HEK293T (cell line): Measurements from ENCODE around the gene UBASH3A.

Experiments used
- CTCF ChIA-PET: fragments of 350-600 bp; formaldehyde crosslinking; extraction: SDS; loops from one replicate; lab custom pipeline; 2021; ENCODE audit warnings: antibody characterized with exemption, inconsistent platforms; lab: Yijun Ruan, JAX
- POLR2A ChIA-PET: fragments of 350-600 bp; formaldehyde crosslinking; extraction: SDS; loops from one replicate; lab custom pipeline; 2020; ENCODE audit warnings: antibody characterized with exemption, inconsistent platforms; lab: Yijun Ruan, JAX
- DNase-seq: peaks from one replicate; pipeline ENCODE4 v3.0.0; 2012; ENCODE audit warnings: mixed read lengths; ENCODE audit errors: extremely low spot score
- ARNT ChIP-seq: fragments of 450-650 bp; IDR thresholded peaks from 2 replicates; pipeline ENCODE4 v1.6.1; 2017; ENCODE audit warnings: mild to moderate bottlenecking
- BHLHE40 ChIP-seq: fragments of 450-650 bp; IDR thresholded peaks from 2 replicates; pipeline ENCODE4 v1.6.1; 2016; ENCODE audit warnings: mild to moderate bottlenecking, moderate library complexity, borderline replicate concordance
- CTBP1 ChIP-seq: fragments of 450-650 bp; IDR thresholded peaks from 2 replicates; pipeline ENCODE4 v1.6.1; 2016; ENCODE audit warnings: borderline replicate concordance
- ELF4 ChIP-seq: fragments of 450-650 bp; IDR thresholded peaks from 2 replicates; pipeline ENCODE4 v1.6.1; 2017; ENCODE audit warnings: antibody characterized with exemption
- FOXA1 ChIP-seq: fragments of 450-650 bp; IDR thresholded peaks from 2 replicates; pipeline ENCODE4 v1.6.1; 2016; ENCODE audit warnings: mild to moderate bottlenecking
- FOXK2 ChIP-seq: fragments of 450-650 bp; IDR thresholded peaks from 2 replicates; pipeline ENCODE4 v1.6.1; 2016; ENCODE audit warnings: mild to moderate bottlenecking
- FOXM1 ChIP-seq: fragments of 450-650 bp; IDR thresholded peaks from 2 replicates; pipeline ENCODE4 v1.6.1; 2017; ENCODE audit warnings: mild to moderate bottlenecking, borderline replicate concordance
- HDGF ChIP-seq: fragments of 450-650 bp; IDR thresholded peaks from 2 replicates; pipeline ENCODE4 v1.6.1; 2017; ENCODE audit warnings: antibody characterized with exemption, borderline replicate concordance
- L3MBTL2 ChIP-seq: fragments of 450-650 bp; conservative IDR thresholded peaks from 2 replicates; pipeline ENCODE4 v1.6.1; 2016; ENCODE audit warnings: mild to moderate bottlenecking
- LEF1 ChIP-seq: fragments of 450-650 bp; IDR thresholded peaks from 2 replicates; pipeline ENCODE4 v1.6.1; 2017; ENCODE audit warnings: mild to moderate bottlenecking, borderline replicate concordance
- NFRKB ChIP-seq: fragments of 450-650 bp; IDR thresholded peaks from 2 replicates; pipeline ENCODE4 v1.6.1; 2016; ENCODE audit warnings: mild to moderate bottlenecking, moderate library complexity
- PKNOX1 ChIP-seq: fragments of 450-650 bp; IDR thresholded peaks from 2 replicates; pipeline ENCODE4 v1.6.1; 2016
- SP1 ChIP-seq: fragments of 450-650 bp; IDR thresholded peaks from 2 replicates; pipeline ENCODE4 v1.6.1; 2017
- SUZ12 ChIP-seq: fragments of 450-650 bp; IDR thresholded peaks from 2 replicates; pipeline ENCODE4 v1.6.1; 2016; ENCODE audit warnings: mild to moderate bottlenecking
- TARDBP ChIP-seq: fragments of 450-650 bp; IDR thresholded peaks from 2 replicates; pipeline ENCODE4 v1.6.1; 2016
- ZNF384 ChIP-seq: fragments of 450-650 bp; IDR thresholded peaks from 2 replicates; pipeline ENCODE4 v1.6.1; 2016

The UBASH3A gene

GRCh38 chr21:42403611-42404231 lies at the start of gene UBASH3A:
TSS of gene UBASH3A (plus strand) at chr21:42403902. CDS start at chr21:42403946, 44 bp downstream.
- no peak for TF ChIP-seq FOXK2
- TF ChIP-seq ELF4: no peak
- ChIA-PET CTCF (no interaction called here), POLR2A (no interaction called here)
- no peak for DNase-seq

GRCh38 chr21:42356046-42356445 lies 47.7 kb upstream of the UBASH3A start:
- ChIA-PET CTCF (no interaction called here), POLR2A (no interaction called here)
- DNase-seq: no peak
- no peak for TF ChIP-seq BHLHE40
- TF ChIP-seq SP1: no peak
- TF ChIP-seq ZNF384: no peak
- TF ChIP-seq HDGF: no peak
- TF ChIP-seq FOXK2: no peak

- POLR2A ChIA-PET: no interaction called here
- no peak for DNase-seq
- TF ChIP-seq ZNF384: no peak
- CTCF ChIA-PET: no interaction called here
Observed at GRCh38 chr21:42356650-42357049, 47.1 kb upstream of the UBASH3A start.

- TF ChIP-seq SP1 (no peak), SUZ12 (no peak), FOXM1 (no peak), BHLHE40 (no peak), PKNOX1 (no peak), TARDBP (no peak), HDGF (no peak), FOXK2 (no peak), ARNT (no peak), ZNF384 (no peak), L3MBTL2 (no peak), NFRKB (no peak)
- no peak for DNase-seq
- POLR2A ChIA-PET: no interaction called here
- CTCF ChIA-PET: no interaction called here
Observed at GRCh38 chr21:42357307-42357706, 46.4 kb upstream of the UBASH3A start.

GRCh38 chr21:42358261-42358660 lies 45.4 kb upstream of the UBASH3A start:
- ChIA-PET CTCF (no interaction called here), POLR2A (no interaction called here)
- DNase-seq: no peak
- TF ChIP-seq ELF4: no peak
- TF ChIP-seq SP1: no peak
- no peak for TF ChIP-seq CTBP1
- no peak for TF ChIP-seq TARDBP
- no peak for TF ChIP-seq HDGF
- TF ChIP-seq LEF1: no peak
- TF ChIP-seq FOXK2: no peak
- no peak for TF ChIP-seq NFRKB
- TF ChIP-seq BHLHE40: no peak
- TF ChIP-seq FOXA1: no peak
- no peak for TF ChIP-seq PKNOX1
- TF ChIP-seq L3MBTL2: no peak
- no peak for TF ChIP-seq FOXM1
- TF ChIP-seq SUZ12: no peak
- no peak for TF ChIP-seq ARNT
- no peak for TF ChIP-seq ZNF384

GRCh38 chr21:42358937-42359336 lies 44.8 kb upstream of the UBASH3A start:
- no peak for DNase-seq
- TF ChIP-seq TARDBP (no peak), PKNOX1 (peak; percentile 83)
- POLR2A ChIA-PET: no interaction called here
- CTCF ChIA-PET: no interaction called here

- CTCF ChIA-PET: interaction anchor here (1.4 kb wide), 1 partner anchor 50 kb away, joined by 3 read pairs; no protein-coding TSS in a partner anchor
- DNase-seq: no peak
- POLR2A ChIA-PET: no interaction called here
- TF ChIP-seq ZNF384: no peak
- TF ChIP-seq SUZ12: no peak
- no peak for TF ChIP-seq ELF4
- TF ChIP-seq SP1: no peak
- no peak for TF ChIP-seq CTBP1
- no peak for TF ChIP-seq NFRKB
- no peak for TF ChIP-seq ARNT
- TF ChIP-seq FOXA1: no peak
Observed at GRCh38 chr21:42360317-42360716, 43.4 kb upstream of the UBASH3A start.

- ChIA-PET POLR2A (no interaction called here), CTCF (interaction anchor here (0.5 to 1.4 kb wide), 3 partner anchors 51 to 102 kb away, joined by 3 read pairs; no protein-coding TSS in a partner anchor)
- TF ChIP-seq TARDBP: no peak
- TF ChIP-seq ARNT: no peak
- no peak for TF ChIP-seq PKNOX1
- no peak for DNase-seq
Observed at GRCh38 chr21:42361286-42361685, 42.4 kb upstream of the UBASH3A start.
